Measurements from ENCODE around the gene NSD1.
"Not testable (repeated sequence)": the region's sequence is repeated elsewhere in the genome, so short reads cannot be mapped to it uniquely, and the experiment has no call there.

NSD1 gene

DNA sequence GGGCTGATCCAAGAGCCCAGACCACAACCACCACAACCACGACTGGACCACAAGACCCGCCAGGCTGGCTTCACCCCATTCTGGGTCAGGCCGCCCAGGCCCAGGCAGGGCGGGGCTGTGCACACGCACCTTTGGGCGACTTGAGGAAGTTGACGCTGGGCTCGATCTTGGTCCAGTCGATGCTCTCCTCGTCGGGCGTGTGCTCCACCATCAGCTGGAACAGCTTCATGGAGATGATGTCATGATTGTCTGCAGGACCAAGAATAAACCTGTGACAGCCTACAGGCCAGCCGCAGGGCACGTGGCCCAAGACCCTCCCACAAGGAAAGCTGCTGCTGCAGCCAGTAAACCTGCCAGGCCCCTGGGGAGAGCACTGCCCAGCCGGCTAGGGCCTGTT, 200.6 kb downstream of the NSD1 start:
- DNase-seq: no peak

DNA sequence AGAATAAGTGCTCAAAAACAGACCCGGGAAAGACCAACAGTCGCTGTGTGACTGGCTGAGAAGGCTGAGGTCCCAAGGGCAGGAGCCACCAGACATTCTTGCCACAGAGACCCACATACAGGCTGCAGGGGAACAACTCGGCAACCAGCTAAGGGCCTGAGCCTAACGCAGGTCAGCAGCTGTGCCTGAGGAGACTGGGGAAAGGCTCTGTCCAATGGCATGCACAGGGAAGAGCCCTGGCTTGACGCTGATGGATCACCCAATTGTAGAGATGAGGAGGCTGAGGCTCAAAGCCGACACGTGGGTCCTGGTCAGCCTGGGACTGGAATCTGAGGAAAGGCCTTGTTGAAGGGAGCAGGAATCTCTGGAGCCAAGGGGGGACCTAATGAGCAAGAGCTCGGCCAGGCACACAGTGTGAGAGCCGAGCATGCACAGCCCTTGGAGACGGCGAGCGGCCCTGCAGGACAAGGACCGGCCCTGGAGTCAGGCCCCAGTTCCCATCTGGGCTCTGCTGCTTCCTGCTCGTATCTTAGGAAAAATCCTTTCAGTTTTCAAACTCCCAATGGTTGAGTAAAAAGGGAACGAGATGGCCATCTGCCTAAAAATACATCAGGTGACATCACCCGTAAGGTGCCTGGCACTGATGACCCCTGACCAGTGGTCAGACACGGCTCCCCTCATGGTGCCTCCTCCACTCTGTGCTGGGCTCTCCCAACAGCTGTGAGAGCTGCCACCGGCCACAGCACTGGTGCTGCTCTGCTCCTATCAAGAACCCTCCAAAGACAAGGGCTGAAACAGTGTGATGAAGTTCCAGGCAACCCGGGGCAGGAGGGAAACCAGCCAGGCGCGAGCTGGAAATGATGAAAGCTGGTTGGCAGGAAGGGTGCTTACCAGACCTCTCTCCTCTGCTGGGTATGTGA, 201.5 kb downstream of the NSD1 start:
- no peak for DNase-seq

DNA sequence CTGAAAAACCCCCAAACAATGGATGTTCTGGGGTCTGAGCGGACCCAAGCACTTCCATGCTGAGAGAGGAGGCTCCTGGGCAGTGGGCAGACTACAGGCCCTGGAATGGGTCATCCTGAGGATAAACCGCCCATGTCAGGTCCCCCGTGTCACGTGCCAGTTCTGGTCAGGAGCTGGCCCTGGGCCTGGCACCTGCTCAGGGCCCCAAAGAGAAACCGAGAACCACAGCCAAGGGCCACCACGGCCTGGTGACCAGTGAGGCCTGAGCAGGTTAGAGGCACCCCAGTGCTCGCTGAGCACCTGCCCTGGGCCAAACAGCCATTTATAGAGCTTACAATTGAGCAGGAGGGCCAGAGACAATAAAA, 202.1 kb downstream of the NSD1 start:
- DNase-seq: no peak

DNA sequence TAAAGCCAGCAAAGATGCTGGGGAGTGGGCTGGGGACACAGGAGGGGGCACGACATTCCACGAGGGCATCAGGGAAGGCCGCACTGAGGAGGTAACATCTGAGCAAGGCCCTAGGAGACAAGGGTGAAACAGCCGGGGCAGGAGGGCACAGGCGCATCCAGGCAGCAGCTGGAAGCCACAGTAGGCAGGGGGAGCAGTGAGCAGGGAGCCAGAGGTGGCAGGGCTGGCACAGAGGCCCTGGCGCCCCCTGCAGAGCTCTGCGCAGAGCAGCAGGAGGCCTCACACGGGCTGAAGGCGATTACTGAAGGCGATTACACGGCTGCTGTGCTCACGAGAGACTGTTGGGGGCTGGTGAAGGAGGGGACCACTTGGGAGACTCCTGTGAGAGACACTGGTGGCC, 202.5 kb downstream of the NSD1 start:
- DNase-seq: peak; percentile 70 to 83 (median 73)

DNA sequence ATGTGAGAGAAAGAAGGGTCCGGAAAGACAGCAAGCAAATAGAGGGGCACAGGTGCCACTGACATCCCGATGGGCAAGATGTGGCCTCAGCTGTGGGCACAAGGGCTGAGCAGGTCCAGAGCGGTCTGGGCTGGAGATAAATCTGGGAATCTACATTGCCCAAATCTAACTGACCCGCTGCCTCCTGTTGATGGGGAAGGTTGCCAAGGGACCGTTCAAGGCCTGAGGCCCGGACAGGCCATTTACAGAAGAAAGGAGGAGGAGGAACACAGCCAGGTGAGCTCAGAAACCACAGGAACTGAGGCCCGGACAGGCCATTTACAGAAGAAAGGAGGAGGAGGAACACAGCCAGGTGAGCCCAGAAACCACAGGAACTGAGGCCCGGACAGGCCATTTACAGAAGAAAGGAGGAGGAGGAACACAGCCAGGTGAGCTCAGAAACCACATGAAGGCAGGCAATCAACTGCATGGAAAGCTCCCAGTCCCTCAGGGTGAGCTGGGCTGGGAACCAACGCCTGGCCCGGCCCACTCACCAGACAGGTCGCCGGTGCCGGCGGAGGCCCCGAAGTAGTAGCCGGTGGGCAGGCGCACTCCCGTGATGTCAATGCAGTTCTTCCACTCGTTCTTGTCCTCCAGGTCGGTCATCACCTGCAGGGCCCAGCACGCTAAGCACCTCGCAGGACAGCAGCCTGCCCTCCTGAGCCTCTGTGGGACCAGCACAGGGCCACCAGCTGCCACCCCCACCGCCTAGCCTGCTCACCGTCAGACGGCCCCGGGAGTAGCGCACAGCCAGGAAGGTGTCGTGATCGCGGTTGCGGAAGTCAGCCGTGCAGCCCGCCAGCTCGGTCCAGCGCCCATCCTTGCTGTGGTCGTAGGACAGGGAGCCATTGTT, 203.3 kb downstream of the NSD1 start:
- no peak for DNase-seq

DNA sequence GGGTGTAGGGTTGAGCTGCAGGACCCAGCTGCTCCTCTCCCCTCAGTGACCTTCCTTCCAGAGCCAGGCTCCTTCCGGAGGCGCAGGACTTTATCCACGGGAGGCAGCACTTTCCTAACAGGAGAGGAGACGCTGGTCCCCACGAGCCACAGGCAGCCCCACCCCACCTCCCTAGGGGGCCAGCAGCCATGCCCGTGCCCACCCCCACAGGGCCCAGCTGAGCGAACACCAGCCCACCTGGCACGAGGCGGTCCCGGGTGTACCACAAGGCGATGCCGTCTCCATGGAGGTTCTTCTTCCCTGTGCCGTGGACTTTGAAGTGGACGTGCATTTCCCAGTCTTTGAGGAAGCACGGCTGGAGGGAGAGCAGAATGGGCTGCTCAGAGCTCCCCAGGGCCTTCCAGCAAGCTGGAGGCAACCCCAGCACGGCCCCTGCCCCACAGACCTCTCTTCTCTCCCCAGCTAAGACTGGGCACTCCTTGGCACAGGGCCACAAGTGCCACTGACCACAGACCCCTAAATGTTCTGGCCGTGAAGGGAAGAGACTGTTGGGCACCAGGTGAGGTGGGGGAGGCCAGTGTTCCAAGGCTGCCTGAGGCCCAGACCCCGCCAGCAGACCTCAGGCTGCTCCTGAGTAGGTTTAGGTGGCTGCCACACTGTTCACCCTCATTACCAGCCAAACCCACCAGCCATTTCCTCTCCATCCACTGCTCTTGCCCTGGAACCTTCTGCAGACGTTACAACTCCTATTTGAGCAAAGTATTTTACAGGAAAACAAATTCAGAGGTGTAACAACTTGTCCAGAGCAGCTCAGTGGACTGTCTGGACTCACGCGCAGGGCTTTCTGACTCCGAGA, 204.9 kb downstream of the NSD1 start:
- DNase-seq: no peak

DNA sequence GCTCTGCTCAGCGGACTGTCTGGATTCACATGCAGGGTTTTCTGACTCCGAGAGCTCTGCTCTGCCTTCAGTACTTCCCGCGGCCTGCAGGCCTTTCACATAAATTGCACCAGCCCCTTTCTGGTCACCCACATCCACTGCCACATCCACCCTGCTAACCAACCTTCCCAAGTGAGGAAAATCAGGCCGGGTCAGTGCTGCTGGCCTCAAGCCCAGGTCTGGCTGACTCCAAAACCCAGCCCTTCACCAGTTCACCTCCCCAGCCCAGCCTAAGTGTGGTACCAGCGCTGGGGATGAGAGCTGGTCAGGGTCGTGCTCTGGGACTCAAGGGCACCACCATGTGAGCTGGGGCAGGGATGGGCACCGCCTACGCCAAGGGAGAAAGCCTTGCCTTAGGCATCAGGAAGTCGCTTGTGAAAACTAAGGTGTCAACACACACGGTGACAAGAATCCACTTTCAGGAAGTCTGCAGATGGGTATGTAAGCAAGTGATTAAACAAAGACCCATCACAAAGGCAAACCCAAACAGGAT, 205.6 kb downstream of the NSD1 start:
- no peak for DNase-seq

DNA sequence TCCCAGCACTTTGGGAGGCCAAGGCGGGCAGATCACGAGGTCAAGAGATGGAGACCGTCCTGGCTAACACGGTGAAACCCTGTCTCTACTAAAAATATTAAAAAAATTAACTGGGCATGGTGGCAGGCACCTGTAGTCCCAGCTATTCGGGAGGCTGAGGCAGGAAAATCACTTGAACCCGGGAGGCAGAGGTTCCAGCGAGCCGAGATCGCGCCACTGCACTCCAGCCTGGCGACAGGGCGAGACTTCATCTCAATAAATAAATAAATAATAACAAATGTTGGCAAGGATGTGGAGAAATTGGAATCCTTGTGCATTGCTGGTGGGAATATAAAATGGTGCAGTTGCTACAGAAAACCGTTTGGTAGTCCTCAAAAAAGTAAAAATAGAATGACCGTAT, 209.4 kb downstream of the NSD1 start:
- DNase-seq: not testable (repeated sequence)

DNA sequence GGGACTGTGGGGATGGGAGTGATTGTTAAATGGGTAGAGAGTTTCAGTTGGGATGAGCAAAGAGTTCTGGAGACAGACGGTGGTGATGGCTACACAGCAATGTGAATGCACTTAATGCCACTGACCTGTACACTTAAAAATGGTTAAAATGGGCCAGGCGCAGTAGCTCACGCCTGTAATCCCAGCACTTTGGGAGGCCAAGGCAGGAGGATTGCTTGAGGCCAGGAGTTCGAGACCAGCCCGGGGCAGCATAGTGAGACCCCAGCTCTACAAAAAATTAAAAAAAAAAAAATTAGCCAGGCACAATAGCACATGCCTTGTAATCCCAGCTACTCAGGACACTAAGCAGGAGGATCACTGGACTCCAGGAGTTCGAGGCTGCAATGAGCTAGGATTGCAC, 210.2 kb downstream of the NSD1 start:
- DNase-seq: no peak

DNA sequence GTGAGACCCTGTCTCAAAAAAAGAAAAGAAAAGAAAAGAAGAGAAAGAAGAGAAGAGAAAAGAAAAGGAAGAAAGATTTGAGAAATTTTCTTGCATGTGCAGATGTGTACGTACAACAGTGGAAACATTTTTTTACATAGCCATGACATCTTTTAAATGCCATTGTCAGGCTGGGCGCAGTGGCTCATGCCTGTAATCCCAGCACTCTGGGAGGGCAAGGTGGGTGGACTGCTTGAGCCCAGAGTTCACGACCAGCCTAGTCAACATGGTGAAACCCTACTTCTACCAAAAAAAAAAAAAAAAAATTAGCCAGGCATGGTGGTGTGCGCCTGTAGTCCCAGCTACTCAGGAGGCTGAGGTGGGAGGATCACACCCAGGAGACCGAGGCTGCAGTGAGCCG, 211.3 kb downstream of the NSD1 start:
- DNase-seq: no peak

DNA sequence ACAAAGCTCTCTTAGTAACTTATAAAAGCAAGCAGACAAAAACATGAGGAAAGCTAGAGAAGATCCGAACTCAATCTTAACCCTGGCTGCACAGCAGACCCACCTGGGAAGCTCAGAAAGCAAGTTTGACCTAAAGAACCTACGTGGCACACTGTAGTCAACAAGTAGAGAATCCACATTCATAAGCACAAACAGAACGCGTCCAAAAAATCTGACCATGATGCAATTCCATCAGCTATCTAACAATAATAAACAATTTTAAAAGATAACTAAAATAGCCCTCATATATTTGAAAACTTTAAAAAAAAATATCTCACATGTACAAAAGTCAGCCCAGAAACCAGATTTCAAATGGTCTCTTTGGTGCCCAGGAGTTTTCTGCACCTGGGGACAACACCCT, 213.2 kb downstream of the NSD1 start:
- no peak for DNase-seq

DNA sequence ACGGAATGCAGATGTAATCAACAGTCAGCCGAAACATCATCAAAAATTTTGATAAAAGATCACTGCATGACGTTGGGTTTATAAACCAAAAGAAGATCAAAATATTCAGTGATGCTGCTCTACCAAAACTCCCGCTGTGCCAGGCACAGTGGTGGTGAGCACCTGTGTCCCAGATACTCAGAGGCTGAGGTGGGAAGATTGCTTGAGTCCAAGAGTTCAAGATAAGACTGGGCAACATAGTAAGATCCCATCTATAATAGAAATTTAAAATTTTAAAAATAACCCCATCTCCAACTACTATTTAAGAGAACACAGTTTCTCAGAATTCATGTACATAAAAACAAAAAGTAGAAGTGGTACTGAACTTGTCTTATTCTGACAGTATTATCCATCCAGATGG, 214.1 kb downstream of the NSD1 start:
- DNase-seq: no peak

DNA sequence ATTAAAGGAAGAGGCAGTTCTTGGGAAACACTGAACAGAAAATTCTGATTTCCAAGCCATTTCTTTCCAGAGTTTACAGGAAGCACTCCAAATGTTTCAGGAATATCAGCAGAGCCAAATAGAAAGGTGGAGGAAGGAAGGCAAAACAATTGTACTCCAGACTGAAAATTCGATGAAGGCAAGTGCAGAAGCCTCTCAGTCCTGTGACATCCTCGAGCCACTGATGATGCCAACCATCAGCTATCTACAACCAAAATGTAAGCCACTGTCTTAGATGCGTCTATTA, 215.7 kb downstream of the NSD1 start:
- DNase-seq: no peak

DNA sequence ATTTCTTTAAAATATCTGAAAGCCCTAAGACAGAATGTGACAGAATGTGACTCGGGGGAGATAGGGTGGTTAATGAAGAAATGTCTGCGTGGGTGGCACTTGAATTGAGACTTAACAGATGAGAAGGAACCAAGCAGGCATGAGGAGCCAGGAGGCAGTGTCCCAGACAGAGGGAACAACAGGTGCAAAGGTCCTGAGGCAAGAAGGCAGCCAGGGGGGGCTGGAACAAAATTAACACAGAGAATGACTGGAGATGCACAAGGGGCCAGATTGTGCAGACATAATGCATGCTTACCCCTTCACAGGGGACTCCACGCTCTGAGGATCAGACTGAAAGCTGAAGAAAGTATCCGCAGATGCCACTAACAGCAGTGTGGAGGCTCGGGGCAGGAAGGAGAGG, 216.2 kb downstream of the NSD1 start:
- DNase-seq: no peak
